Measurements from ENCODE around the gene PRKN.

PRKN gene

DNA sequence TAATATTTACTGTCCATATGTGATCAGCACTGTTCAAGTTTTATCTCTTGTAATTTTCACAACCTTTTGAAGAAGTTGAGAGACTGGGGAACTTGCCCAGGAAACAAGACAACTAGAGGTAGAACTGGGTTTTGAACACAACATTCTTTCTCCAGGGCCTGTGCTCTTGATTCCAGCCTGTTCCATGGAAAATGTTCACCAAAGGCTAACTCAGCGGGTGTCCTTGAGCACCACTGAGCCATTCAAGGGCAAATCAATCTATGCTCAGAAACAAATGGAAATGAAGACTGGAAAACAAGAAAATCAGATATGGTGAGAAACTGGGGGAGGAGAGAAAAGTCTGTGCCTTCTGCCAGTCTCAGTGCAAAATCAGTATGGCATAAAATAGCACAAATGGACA is 771.5 kb downstream of the PRKN start:
- Mint-ChIP-seq H3K27me3 (no peaks in the 10 kb centered on the region), H3K36me3 (ENCODE audit: low read depth) (no peaks in the 10 kb centered on the region), H3K9me3 (no peaks in the 10 kb centered on the region), H3K4me3 (no peak overlapping the region), H3K27ac (no peak overlapping the region), H3K4me1 (ENCODE audit: low read depth) (no peaks in the 10 kb centered on the region)
- DNase-seq, result no peak

DNA sequence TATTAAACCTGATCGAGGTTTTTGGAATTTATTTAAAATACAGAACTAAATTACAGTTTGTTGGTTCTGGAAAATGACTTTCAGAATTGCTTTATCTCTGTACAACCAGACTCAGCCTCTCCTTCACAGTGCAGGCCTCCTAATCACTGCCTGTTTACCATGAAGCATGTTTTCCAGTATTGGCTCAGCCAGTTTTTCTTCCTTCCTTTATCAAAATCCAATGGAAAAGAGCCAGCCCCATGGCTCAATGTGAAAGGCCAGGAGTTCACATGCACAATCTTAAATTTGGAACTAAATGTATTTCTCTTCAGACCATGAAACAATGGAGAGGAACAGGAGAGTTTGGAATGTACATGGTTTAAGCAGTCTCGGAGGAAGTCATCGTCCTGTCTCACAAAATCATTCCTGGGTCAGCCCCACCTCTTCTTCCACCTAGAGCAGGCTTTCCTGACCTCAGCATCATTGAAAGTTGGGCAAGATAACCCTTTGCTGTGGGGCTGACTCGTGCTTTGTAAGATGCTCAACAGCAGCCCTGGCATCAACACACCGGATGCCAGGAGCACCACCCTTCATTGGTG is 772.8 kb downstream of the PRKN start:
- DNase-seq, result no peak
- H3K36me3 Mint-ChIP-seq (ENCODE audit: low read depth), result no peaks in the 10 kb centered on the region
- H3K9me3 Mint-ChIP-seq, result no peaks in the 10 kb centered on the region

DNA sequence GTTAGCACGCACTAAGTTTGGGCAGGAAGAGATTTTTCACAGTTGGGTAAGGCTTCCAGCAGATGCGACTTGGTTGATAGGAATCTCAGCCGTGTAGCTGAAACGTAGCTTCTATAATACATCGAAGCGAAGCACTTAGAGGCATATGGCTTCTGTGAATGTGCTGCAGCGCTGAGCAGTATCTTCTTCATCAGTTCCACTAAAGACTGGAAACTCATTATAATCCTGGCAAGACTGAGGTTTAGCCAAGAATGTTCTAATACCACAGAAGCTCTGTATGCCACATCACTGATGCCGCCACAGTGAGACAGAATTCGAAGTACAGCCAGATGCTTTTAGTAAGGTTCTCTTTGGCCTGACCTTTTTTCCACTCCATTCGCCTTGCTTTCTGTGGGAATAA is 773.5 kb downstream of the PRKN start:
- H3K36me3 Mint-ChIP-seq (ENCODE audit: low read depth), result no peaks in the 10 kb centered on the region
- no peak overlapping the region for H3K27ac Mint-ChIP-seq

More for the DNA sequence above, 772.8 kb downstream of the PRKN start:
- Mint-ChIP-seq H3K27me3 (no peaks in the 10 kb centered on the region), H3K4me1 (ENCODE audit: low read depth) (no peaks in the 10 kb centered on the region), H3K4me3 (no peak overlapping the region), H3K27ac (no peak overlapping the region)

DNA sequence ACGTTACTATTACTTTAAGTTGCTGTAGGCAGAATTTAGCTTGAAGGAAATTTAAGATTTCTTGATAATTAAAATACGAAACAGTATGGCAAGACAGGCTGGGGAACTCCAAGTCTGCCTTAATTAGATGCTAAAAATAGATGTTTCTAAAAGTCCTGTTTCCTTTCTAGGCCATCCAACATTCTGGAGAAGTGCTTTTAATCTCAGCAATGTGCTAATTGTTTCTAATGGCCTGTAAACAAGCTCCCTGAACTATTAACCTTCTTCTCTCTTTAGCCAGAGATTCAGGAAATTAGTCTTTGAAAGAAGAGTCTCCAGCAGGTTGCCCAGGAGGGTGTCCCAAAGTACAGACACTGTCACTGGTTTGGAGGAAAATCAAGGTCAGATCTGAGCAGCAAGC is 776.4 kb downstream of the PRKN start:
- Mint-ChIP-seq H3K4me1 (ENCODE audit: low read depth) (no peaks in the 10 kb centered on the region), H3K27ac (no peak overlapping the region), H3K36me3 (ENCODE audit: low read depth) (no peaks in the 10 kb centered on the region), H3K27me3 (no peaks in the 10 kb centered on the region), H3K4me3 (no peak overlapping the region), H3K9me3 (no peaks in the 10 kb centered on the region)
- DNase-seq, result no peak

More for the DNA sequence above, 773.5 kb downstream of the PRKN start:
- H3K9me3 Mint-ChIP-seq, result no peaks in the 10 kb centered on the region
- DNase-seq, result no peak
- H3K4me1 Mint-ChIP-seq (ENCODE audit: low read depth), result no peaks in the 10 kb centered on the region
- no peaks in the 10 kb centered on the region for H3K27me3 Mint-ChIP-seq
- no peak overlapping the region for H3K4me3 Mint-ChIP-seq

DNA sequence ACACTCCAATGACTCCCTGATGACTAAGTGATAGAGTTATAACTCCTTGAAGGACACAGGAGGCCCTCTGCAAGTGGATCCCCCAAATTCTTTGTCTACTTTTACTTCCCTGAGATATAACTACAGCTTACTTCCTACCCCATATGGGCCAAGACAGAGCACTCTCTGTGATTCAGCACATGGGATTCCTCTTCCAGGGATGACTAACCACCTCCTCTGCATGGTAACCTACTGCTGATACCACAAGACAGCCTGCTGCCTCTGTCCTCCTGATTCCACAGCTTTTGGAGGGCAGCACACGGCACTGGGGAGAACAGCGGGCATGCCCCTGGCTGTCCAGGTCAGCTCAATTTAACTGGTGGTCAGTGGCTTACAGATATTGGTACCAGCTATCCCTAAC is 778.0 kb downstream of the PRKN start:
- H3K36me3 Mint-ChIP-seq (ENCODE audit: low read depth), result no peaks in the 10 kb centered on the region
- no peak overlapping the region for H3K27ac Mint-ChIP-seq
- no peak overlapping the region for H3K4me3 Mint-ChIP-seq
- DNase-seq, result no peak
- H3K9me3 Mint-ChIP-seq, result no peaks in the 10 kb centered on the region
- no peaks in the 10 kb centered on the region for H3K27me3 Mint-ChIP-seq
- H3K4me1 Mint-ChIP-seq (ENCODE audit: low read depth), result no peaks in the 10 kb centered on the region

DNA sequence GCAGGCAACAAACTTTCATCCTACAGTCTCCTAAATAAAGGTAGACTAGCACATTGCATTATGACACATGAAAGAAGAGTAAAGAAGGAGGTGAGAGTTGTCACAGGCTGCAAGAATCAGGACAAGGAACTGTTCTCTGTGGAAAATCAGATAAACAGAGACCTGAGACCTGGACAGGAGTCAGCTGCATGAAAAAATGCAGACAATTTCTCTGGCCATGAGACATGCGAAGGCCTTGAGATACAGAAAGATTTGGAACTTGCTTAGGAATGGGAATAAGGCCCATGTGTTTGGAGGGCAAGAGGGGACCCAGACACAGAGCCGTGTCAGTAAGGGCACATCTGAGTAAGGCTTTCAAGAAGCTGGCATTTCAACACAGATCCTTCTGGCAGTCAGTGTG is 779.1 kb downstream of the PRKN start:
- Mint-ChIP-seq H3K9me3 (no peaks in the 10 kb centered on the region), H3K27me3 (no peaks in the 10 kb centered on the region), H3K36me3 (ENCODE audit: low read depth) (no peaks in the 10 kb centered on the region), H3K4me1 (ENCODE audit: low read depth) (no peaks in the 10 kb centered on the region), H3K27ac (no peak overlapping the region), H3K4me3 (no peak overlapping the region)
- no peak for DNase-seq

DNA sequence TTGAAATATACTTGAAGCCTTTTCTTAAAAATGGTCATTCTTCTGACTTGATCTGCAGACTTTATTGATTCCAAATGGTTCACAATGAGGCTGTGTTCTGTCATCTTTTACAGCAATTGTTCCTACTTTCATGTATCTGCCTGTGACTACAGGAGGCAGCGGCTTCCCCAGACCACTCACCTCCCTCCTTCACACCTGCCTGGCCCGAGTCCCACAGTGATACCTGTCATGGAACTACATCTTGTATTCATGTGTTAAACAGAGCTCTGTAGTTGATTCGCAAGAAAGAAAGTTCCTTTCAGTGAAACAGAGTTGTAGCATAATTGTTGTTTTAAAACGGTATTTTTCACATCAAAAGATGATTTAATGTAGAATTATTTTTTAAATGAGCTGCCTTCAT is 780.2 kb downstream of the PRKN start:
- Mint-ChIP-seq H3K36me3 (ENCODE audit: low read depth) (no peaks in the 10 kb centered on the region), H3K27me3 (no peaks in the 10 kb centered on the region), H3K4me3 (no peak overlapping the region), H3K9me3 (no peaks in the 10 kb centered on the region), H3K4me1 (ENCODE audit: low read depth) (no peaks in the 10 kb centered on the region), H3K27ac (no peak overlapping the region)
- DNase-seq, result no peak

DNA sequence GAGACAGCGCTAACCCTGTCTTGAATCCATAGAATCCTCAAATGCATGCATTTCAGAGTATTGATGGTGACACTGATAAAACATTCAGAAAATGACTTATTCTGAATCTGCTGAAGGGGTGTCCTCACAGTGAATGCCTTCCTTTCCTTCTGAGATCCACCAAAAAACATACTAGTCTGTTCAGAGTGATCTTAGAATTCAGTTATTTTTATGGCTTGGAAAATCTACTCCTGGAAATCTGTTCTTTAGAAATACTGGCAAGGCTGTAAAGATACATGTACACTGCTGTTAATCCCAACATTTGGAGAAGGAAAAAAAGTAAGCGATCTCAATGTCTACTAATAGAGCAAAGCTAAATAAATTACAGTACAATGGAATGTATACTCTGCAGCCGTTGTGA is 781.1 kb downstream of the PRKN start:
- no peaks in the 10 kb centered on the region for H3K4me1 Mint-ChIP-seq (ENCODE audit: low read depth)
- H3K27me3 Mint-ChIP-seq, result no peaks in the 10 kb centered on the region
- no peaks in the 10 kb centered on the region for H3K36me3 Mint-ChIP-seq (ENCODE audit: low read depth)
- DNase-seq, result no peak
- H3K9me3 Mint-ChIP-seq, result no peaks in the 10 kb centered on the region
- no peak overlapping the region for H3K4me3 Mint-ChIP-seq
- no peak overlapping the region for H3K27ac Mint-ChIP-seq

DNA sequence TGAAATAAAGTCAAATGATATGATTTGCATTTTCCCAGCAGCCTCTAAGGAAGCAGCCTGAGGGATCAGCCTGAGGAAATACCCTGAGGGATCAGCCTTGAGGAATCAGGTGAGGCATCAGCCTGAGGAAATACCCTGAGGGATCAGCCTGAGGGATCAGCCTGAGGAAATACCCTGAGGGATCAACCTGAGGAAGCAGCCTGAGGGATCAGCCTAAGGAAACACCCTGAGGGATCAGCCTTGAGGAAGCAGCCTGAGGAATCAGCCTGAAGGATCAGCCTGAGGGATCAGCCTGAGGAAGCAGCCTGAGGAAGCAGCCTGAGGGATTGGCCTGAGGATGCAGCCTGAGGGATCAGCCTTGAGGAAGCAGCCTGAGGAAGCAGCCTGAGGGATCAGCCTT is 784.0 kb downstream of the PRKN start:
- Mint-ChIP-seq H3K4me3 (no peak overlapping the region), H3K4me1 (ENCODE audit: low read depth) (no peaks in the 10 kb centered on the region), H3K27me3 (no peaks in the 10 kb centered on the region), H3K27ac (no peak overlapping the region), H3K9me3 (no peaks in the 10 kb centered on the region), H3K36me3 (ENCODE audit: low read depth) (no peaks in the 10 kb centered on the region)
- DNase-seq, result no peak

DNA sequence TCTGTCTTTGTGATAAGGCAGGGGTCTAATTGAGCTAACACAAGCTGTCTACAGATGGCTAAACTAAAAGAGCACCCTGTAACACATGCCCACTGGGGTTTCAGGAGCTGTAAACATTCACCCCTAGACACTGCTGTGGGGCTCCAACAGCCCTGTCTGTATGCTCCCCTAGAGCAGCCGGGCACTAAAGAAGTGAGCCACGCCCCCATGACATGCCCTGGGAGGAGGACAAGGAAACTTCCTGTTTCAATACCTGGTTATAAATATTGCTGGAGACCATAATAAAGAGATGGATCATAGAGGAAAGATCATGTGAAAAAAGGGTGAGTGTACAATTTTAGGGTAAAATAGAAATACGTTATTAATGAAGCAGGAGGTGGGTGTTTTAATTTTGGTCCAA is 786.0 kb downstream of the PRKN start:
- Mint-ChIP-seq H3K4me3 (no peak overlapping the region), H3K27ac (no peak overlapping the region), H3K4me1 (ENCODE audit: low read depth) (no peaks in the 10 kb centered on the region)

DNA sequence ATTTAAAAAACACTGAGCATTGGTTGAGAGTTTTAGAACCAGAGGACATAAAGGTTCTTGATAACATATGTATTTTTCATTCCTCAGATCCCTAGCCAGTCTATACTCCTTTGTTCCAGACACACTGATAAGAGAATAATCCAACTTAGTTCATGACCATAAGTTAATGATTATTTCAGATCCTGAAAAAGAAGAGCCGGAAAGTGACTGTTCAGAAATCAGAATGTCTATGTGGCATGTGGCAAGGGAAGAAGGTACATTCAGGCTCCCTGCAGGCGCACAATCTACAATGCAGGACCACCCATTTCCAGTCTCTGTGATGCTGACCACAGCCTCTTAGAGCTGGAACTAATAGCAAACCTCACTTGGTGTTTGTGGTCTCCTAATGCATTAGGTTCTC is 787.0 kb downstream of the PRKN start:
- DNase-seq, result no peak
- Mint-ChIP-seq H3K4me3 (no peak overlapping the region), H3K27ac (no peak overlapping the region), H3K9me3 (no peaks in the 10 kb centered on the region), H3K4me1 (ENCODE audit: low read depth) (no peaks in the 10 kb centered on the region), H3K27me3 (no peaks in the 10 kb centered on the region), H3K36me3 (ENCODE audit: low read depth) (no peaks in the 10 kb centered on the region)

More for the DNA sequence above, 786.0 kb downstream of the PRKN start:
- no peaks in the 10 kb centered on the region for H3K9me3 Mint-ChIP-seq
- H3K36me3 Mint-ChIP-seq (ENCODE audit: low read depth), result no peaks in the 10 kb centered on the region
- DNase-seq, result no peak
- H3K27me3 Mint-ChIP-seq, result no peaks in the 10 kb centered on the region

DNA sequence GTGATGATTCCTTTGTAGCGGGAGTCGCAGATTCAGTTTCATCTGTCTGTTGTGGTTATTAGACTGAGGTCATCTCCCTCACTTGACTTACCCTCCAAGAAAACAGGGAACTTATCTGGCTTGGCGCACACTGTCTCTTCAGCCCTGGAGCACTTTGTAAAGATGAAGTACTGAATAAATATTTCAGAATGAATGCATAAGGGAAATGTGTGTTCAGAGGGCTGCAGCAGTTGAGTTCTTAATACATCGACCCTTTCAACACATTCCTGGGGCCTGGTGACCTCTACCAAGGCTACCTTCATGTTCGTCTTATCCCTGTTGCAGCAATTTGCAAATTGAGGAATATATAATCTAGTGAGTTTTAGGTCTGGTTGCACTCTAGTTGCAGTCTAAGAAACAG is 801.2 kb downstream of the PRKN start:
- H3K9me3 Mint-ChIP-seq, result no peaks in the 10 kb centered on the region
- H3K27me3 Mint-ChIP-seq, result no peaks in the 10 kb centered on the region
- H3K36me3 Mint-ChIP-seq (ENCODE audit: low read depth), result no peaks in the 10 kb centered on the region
- no peak overlapping the region for H3K4me3 Mint-ChIP-seq
- H3K27ac Mint-ChIP-seq, result no peak overlapping the region
- no peak for DNase-seq
- no peaks in the 10 kb centered on the region for H3K4me1 Mint-ChIP-seq (ENCODE audit: low read depth)

DNA sequence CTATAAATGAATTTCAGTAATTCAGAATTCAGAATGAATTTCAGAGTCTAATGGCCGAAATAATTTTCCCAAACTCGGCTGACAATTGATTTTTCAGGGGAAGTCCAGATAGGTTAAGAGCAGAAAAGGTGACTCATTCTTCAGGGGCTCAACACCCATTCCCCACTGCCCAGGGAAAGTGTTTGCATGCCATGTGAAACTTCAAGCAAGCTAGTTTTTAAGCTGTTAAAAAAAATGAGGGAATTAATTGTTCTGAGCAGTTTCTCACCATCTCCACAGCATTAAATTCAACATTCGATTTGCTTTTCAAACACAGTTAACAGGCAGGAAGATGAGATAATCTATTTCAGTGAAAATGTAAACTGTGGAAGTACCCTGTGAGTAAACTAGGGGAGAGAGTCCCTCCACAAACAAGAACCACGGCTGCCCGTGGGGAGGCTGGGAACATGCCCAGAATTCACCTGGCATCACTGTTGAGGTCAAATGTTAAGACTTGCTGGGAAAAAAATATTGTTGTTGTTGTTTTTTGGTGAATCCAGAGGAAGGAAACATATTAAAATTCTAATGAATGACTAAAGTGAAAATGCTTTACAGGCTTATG is 803.0 kb downstream of the PRKN start:
- Mint-ChIP-seq H3K4me1 (ENCODE audit: low read depth) (no peaks in the 10 kb centered on the region), H3K4me3 (no peak overlapping the region), H3K36me3 (ENCODE audit: low read depth) (no peaks in the 10 kb centered on the region), H3K27ac (no peak overlapping the region), H3K9me3 (no peaks in the 10 kb centered on the region), H3K27me3 (no peaks in the 10 kb centered on the region)
- DNase-seq, result no peak

DNA sequence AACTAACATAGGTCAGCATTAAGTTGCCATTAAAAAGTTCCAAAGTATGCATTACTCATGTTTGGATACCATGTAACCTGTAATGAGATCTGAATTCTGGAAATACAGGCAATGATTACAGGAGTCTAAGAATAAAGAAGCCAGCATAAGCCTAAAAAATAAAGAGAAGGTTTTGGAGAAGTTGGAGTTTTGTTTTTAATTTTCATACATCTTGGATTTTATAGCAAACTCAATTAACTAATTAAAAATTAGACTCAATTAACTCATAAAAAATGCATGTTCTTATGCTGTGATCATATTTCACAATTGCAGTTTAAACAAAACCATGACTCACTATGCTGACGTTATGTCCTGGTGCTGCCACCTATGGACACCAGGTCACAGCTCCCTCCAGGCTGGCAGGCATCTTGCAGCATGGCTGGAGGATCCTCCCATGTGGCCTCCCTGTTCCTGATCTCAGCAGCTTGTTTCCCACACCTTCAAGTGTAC is 804.9 kb downstream of the PRKN start:
- H3K9me3 Mint-ChIP-seq, result no peaks in the 10 kb centered on the region
- H3K27me3 Mint-ChIP-seq, result no peaks in the 10 kb centered on the region
- H3K4me3 Mint-ChIP-seq, result no peak overlapping the region
- no peaks in the 10 kb centered on the region for H3K4me1 Mint-ChIP-seq (ENCODE audit: low read depth)
- no peaks in the 10 kb centered on the region for H3K36me3 Mint-ChIP-seq (ENCODE audit: low read depth)
- H3K27ac Mint-ChIP-seq, result no peak overlapping the region
- no peak for DNase-seq

DNA sequence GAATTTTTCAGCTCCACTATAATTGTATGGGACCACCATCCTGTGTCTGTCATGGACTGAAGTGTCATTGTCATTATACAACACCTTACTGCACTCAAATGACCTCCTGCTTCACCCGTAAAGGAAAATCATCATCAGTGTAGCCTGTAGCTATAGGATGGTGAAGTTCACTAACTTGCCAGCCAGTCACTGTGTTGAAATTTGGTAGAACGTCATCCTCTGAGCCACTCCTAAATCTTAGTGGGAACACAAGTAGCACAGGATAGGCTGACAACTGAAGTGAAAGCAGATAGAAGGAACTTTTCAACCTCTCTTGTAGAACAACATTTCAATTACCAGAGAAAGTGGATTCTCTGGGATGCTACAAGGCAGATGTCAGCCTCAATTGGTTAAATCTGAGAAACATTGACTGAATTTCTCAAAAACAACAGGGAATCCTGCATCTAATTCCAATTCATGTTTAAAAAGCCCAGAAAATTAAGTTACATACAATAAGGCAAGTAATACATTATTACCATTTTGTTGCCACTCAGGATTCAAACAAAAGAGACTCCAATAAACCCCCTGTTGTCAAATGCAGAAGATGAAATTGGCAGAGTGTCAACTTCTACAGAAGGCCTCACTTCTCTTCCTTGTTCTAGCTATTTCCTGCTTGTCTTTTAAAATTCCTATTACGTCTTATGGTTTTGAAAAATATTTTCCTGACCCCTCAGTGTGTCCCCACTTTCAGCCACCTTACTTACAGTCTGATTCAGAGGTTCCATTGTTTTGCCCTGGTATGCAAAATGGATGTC is 805.8 kb downstream of the PRKN start:
- Mint-ChIP-seq H3K27ac (no peak overlapping the region), H3K27me3 (no peaks in the 10 kb centered on the region), H3K4me3 (no peak overlapping the region), H3K9me3 (no peaks in the 10 kb centered on the region), H3K36me3 (ENCODE audit: low read depth) (no peaks in the 10 kb centered on the region), H3K4me1 (ENCODE audit: low read depth) (no peaks in the 10 kb centered on the region)
- DNase-seq, result no peak
